Erythroblast (primary cell): ENCODE measurements around the gene DDX54.

Experiments used
- GATA1 ChIP-seq: IDR thresholded peaks from 2 replicates; pipeline ENCODE4 v1.6.1; 2011; ENCODE audit warnings: low read depth, mild to moderate bottlenecking, control low read depth, low read length, moderate library complexity
- POLR2A ChIP-seq: IDR thresholded peaks from 2 replicates; pipeline ENCODE4 v1.6.1; 2011; ENCODE audit warnings: mild to moderate bottlenecking, low read length

DNA sequence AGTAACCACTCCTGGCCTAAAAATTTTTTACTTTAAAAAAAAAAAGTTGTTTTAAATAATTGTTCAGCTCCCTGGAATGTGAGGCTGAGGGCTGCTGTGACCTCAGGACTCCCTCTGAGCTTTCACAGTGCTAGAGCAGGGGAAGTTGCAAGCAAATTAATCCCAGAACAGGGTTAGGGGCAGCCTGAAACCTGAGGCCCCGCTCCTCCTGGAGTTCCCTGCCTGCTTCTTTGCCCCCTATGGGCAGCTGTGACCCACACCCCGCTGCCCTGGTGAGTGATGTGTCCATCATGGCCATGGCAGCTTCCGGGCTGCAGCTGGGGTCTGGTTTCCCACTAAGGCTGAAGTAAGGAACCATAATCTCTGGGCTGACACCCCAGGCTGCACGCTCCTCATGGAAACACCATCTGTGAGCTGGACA, 9.7 kb upstream of the DDX54 start:
- TF ChIP-seq POLR2A (no peak), GATA1 (no peak)
